Measurements from ENCODE around the gene C6orf163. TPM values are rescaled to one million over a fixed set of nuclear protein-coding genes. Genes with fewer than 3 reads are reported as not detected.
A peak's percentile ranks its signal among the peaks of the same experiment; 100 is the strongest.

The C6orf163 gene
- polyA plus RNA-seq, 1 donor: 3.1 TPM

- Histone ChIP-seq H3K4me1 (ENCODE audit: control insufficient read depth, insufficient read depth, low read length) (peaks cover 3% of the 10 kb centered on the region), H3K9me3 (ENCODE audit: control insufficient read depth, low read depth, low read length) (peaks cover 3% of the 10 kb centered on the region), H3K27me3 (ENCODE audit: control insufficient read depth, insufficient read depth, low read length) (peaks cover 3% of the 10 kb centered on the region), H3K4me3 (ENCODE audit: low read length) (peak within 1 kb of the TSS; percentile 94), H3K36me3 (ENCODE audit: control insufficient read depth, insufficient read depth, low read length) (no peaks in the 10 kb centered on the region), H3K27ac (ENCODE audit: low read length) (peak within 1 kb of the TSS; percentile 82)
- DNase-seq: peak; percentile 80 to 90
- WGBS (ENCODE audit: insufficient coverage, low lambda C conversion rate): no CpG with 5 or more reads among the region's 82 CpGs
Observed at GRCh38 chr6:87407901-87408720, 63.5 kb downstream of the C6orf163 start, which contains the start of gene CFAP206. TSS of gene CFAP206 (plus strand) at chr6:87407972. CDS start at chr6:87409840, 1,868 bp downstream.

GRCh38 chr6:87408721-87409155, 64.1 kb downstream of the C6orf163 start:
- Histone ChIP-seq H3K4me3 (ENCODE audit: low read length) (peak overlapping the region; percentile 94), H3K27me3 (ENCODE audit: control insufficient read depth, insufficient read depth, low read length) (peaks cover 3% of the 10 kb centered on the region), H3K4me1 (ENCODE audit: control insufficient read depth, insufficient read depth, low read length) (peaks cover 3% of the 10 kb centered on the region), H3K9me3 (ENCODE audit: control insufficient read depth, low read depth, low read length) (peaks cover 3% of the 10 kb centered on the region), H3K27ac (ENCODE audit: low read length) (peak overlapping the region; percentile 82), H3K36me3 (ENCODE audit: control insufficient read depth, insufficient read depth, low read length) (no peaks in the 10 kb centered on the region)
- WGBS (ENCODE audit: insufficient coverage, low lambda C conversion rate): 29% methylated on average over 2 of the region's 5 CpGs
- no peak for DNase-seq

Other genes with a start within 250 kb of the C6orf163 start
- gene CGA, start 249.7 kb upstream of the C6orf163 start, polyA plus RNA-seq: 0.04 TPM
- 23.9 TPM for gene ZNF292, start 189.2 kb upstream of the C6orf163 start, polyA plus RNA-seq
- gene SMIM8, start 22.2 kb upstream of the C6orf163 start, polyA plus RNA-seq: 12.0 TPM
- gene GJB7, start 15.5 kb upstream of the C6orf163 start, polyA plus RNA-seq: 0.04 TPM
- gene CFAP206, start 63.2 kb downstream of the C6orf163 start, polyA plus RNA-seq: 0.15 TPM
- gene SLC35A1, start 128.2 kb downstream of the C6orf163 start, polyA plus RNA-seq: 36.4 TPM
- 73.9 TPM for gene RARS2, start 245.2 kb downstream of the C6orf163 start, polyA plus RNA-seq
- 27.0 TPM for gene ORC3, start 245.3 kb downstream of the C6orf163 start, polyA plus RNA-seq

Measured in large intestine (tissue), 3 donors.